ENCODE results near the gene ELFN2. TPM values are rescaled to one million over a fixed set of nuclear protein-coding genes. Genes with fewer than 3 reads are reported as not detected.

Gene ELFN2
- total and polyA plus RNA-seq, 9 donors = 0.01 to 0.05 (median 0.03) TPM; not detected in 5

- H3K4me1 ChIP-seq (ENCODE audit: insufficient read depth) = no peaks in the 10 kb centered on the region
- intact Hi-C loops (cut with DNase I) = no loop called here
- H3K27ac ChIP-seq = no peak overlapping the region
- 40 to 56% (median 47%) methylated on average over 5 of the region's 5 CpGs for WGBS, 3 donors
- no peak overlapping the region for H3K4me3 ChIP-seq
- H3K36me3 ChIP-seq = no peaks in the 10 kb centered on the region
- no peaks in the 10 kb centered on the region for H3K9me3 ChIP-seq
- DNase-seq = no peak
- no peak for TF ChIP-seq EP300 (IDR thresholded peaks at IDR 0.05)
- no peak for TF ChIP-seq CTCF (IDR thresholded peaks at IDR 0.05)
- no peak for TF ChIP-seq POLR2A (IDR thresholded peaks at IDR 0.05)
- H3K27me3 ChIP-seq = no peaks in the 10 kb centered on the region
Observed at GRCh38 chr22:37462436-37462835, 35.2 kb upstream of the ELFN2 start.

DNA sequence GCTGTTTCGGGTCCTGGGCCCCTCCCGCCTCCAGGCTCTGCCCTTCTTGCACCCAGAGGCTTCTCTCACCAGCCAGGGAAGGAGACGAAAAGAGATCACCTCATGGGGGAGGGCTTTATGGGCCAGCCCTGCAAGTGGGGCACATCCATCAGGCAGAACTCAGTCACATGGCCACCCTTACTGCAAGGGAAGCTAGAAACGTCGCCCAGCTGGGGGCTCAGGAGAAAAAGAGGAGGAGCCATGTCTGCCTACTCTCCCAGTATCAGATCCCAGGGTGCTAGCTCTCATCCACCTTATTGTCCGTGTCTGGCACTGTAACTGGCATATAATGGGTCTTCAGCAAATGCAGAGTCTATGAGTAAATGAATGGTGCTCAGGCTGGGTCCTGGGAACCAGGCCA lies 34.7 kb upstream of the ELFN2 start:
- H3K27me3 ChIP-seq = no peaks in the 10 kb centered on the region
- no peaks in the 10 kb centered on the region for H3K4me1 ChIP-seq (ENCODE audit: insufficient read depth)
- no peak overlapping the region for H3K27ac ChIP-seq
- WGBS, 3 donors = 37 to 49% (median 47%) methylated on average over 6 of the region's 6 CpGs
- DNase-seq = no peak
- intact Hi-C loops (cut with DNase I) = no loop called here
- TF ChIP-seq POLR2A (IDR thresholded peaks at IDR 0.05) = no peak
- TF ChIP-seq CTCF (IDR thresholded peaks at IDR 0.05) = no peak
- no peaks in the 10 kb centered on the region for H3K9me3 ChIP-seq
- no peaks in the 10 kb centered on the region for H3K36me3 ChIP-seq
- no peak overlapping the region for H3K4me3 ChIP-seq

DNA sequence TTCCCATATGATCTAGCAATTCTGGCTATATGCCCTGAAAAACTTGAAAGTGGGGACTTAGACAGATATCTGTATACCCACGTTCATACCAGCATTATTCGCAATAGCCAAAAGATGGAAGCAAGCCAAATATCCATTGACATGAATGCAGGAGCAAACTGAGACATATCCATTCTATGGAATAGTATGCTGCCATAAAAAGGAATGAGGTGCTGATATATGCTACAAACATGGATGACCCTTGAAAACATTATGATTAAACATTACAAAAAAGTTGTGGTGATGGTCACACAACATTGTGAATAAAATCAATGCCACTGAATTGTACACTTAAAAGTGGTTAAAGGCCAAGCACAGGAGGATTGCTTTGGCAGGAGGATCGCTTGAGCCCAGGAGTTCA lies 33.4 kb upstream of the ELFN2 start:
- H3K4me1 ChIP-seq (ENCODE audit: insufficient read depth) = no peaks in the 10 kb centered on the region
- intact Hi-C loops (cut with DNase I) = no loop called here
- no peaks in the 10 kb centered on the region for H3K9me3 ChIP-seq
- TF ChIP-seq CTCF (IDR thresholded peaks at IDR 0.05) = no peak
- no peak for TF ChIP-seq EP300 (IDR thresholded peaks at IDR 0.05)
- no peak for TF ChIP-seq POLR2A (IDR thresholded peaks at IDR 0.05)
- H3K4me3 ChIP-seq = no peak overlapping the region
- H3K27ac ChIP-seq = no peak overlapping the region
- no peaks in the 10 kb centered on the region for H3K36me3 ChIP-seq
- WGBS, 3 donors = 70 to 81% (median 73%) methylated on average over 3 of the region's 3 CpGs
- no peaks in the 10 kb centered on the region for H3K27me3 ChIP-seq
- no peak for DNase-seq

- Histone ChIP-seq H3K27ac (no peak overlapping the region), H3K4me3 (no peak overlapping the region), H3K36me3 (no peaks in the 10 kb centered on the region), H3K27me3 (no peaks in the 10 kb centered on the region), H3K4me1 (ENCODE audit: insufficient read depth) (peaks cover 3% of the 10 kb centered on the region), H3K9me3 (no peaks in the 10 kb centered on the region)
- TF ChIP-seq EP300 (IDR thresholded peaks at IDR 0.05) (no peak), POLR2A (IDR thresholded peaks at IDR 0.05) (no peak), CTCF (IDR thresholded peaks at IDR 0.05) (no peak)
- intact Hi-C loops (cut with DNase I) = no loop called here
- no peak for DNase-seq
- whole genome bisulfite sequencing, 3 donors = 36 to 49% (median 36%) methylated on average over 9 of the region's 9 CpGs
Observed at GRCh38 chr22:37459206-37459605, 31.9 kb upstream of the ELFN2 start.
